HEK293 (cell line): Measurements from ENCODE around the gene KPNA1.

Source experiments
- REST ChIP-seq: fragments of 450-650 bp; formaldehyde crosslinking; IDR thresholded peaks from 2 replicates; pipeline ENCODE4 v1.5.1; 2016; ENCODE audit warnings: missing biosample characterization, missing genetic modification characterization
- TF ChIP-seq, protein P1 (sequence below): fragments of 450-650 bp; formaldehyde crosslinking; IDR thresholded peaks from 2 replicates; pipeline ENCODE4 v1.5.1; 2016; ENCODE audit warnings: missing biosample characterization, missing genetic modification characterization

DNA sequence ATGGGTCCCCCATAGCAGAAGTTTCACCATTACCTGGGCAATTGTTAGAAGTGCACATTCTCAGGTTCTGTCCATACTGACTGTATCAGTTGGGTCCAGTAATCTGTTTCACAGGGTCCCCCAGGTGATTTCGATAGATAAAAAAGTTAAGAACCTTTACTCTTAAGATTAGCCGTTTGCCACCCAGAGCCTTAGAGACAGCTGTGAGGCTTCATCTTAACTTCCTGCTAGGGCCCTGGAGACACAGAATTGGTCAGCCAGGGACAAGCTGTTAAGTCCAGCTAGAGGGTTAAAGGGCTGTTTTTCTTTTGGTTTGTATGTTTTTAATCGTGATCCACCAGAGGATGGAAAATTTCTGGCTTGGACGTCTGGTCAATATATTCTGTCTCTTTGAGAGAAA is 124.1 kb downstream of the KPNA1 start:
- no peak for TF ChIP-seq REST (tag by site-specific recombination)
- TF ChIP-seq, protein P1, sequence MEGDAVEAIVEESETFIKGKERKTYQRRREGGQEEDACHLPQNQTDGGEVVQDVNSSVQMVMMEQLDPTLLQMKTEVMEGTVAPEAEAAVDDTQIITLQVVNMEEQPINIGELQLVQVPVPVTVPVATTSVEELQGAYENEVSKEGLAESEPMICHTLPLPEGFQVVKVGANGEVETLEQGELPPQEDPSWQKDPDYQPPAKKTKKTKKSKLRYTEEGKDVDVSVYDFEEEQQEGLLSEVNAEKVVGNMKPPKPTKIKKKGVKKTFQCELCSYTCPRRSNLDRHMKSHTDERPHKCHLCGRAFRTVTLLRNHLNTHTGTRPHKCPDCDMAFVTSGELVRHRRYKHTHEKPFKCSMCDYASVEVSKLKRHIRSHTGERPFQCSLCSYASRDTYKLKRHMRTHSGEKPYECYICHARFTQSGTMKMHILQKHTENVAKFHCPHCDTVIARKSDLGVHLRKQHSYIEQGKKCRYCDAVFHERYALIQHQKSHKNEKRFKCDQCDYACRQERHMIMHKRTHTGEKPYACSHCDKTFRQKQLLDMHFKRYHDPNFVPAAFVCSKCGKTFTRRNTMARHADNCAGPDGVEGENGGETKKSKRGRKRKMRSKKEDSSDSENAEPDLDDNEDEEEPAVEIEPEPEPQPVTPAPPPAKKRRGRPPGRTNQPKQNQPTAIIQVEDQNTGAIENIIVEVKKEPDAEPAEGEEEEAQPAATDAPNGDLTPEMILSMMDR (tag by site-specific recombination), result no peak
